CD4-positive, alpha-beta T cell (primary cell): ENCODE results near the gene WNK2. TPM values are rescaled to one million over a fixed set of nuclear protein-coding genes. Genes with fewer than 3 reads are reported as not detected.

ENCODE experiments used
- ATAC-seq: fragments of 200-7000 bp; cut with Tn5 transposase; one replicate; pipeline ENCODE4 v1.10.0; 2022; ENCODE audit warnings: mild to moderate bottlenecking; ENCODE audit not compliant: poor library complexity
- CTCF ChIA-PET: fragments of 350-600 bp; sonication (Branson Sonifier 250); formaldehyde crosslinking; loops from one replicate; lab custom pipeline; 2021; ENCODE audit warnings: antibody characterized with exemption, inconsistent platforms; lab: Charles Lee
- POLR2A ChIA-PET: fragments of 350-600 bp; sonication (Branson Sonifier 250); formaldehyde crosslinking; loops from one replicate; lab custom pipeline; 2021; ENCODE audit warnings: antibody characterized with exemption, inconsistent platforms; lab: Charles Lee
- DNase-seq, 14 experiments: peaks; one replicate each; pipeline ENCODE4 v3.0.0-alpha.2; 2013 to 2020; ENCODE audit warnings: mixed read lengths in 2 of 14
- H3K27ac ChIP-seq, 2 donors: one replicate each; pipeline versions ENCODE4 v1.5.1 to v1.7.0; 2013; ENCODE audit warnings: low read length in 2 of 2, low read depth in 1 of 2, mild to moderate bottlenecking in 1 of 2
- H3K27me3 ChIP-seq, 2 experiments: 1 replicate in 1 of 2; 2 replicates in 1 of 2; pipeline versions ENCODE4 v1.6.1 to v1.7.0; 2013; ENCODE audit warnings: low read length in 2 of 2, control low read depth in 1 of 2, mild to moderate bottlenecking in 1 of 2, moderate library complexity in 1 of 2; ENCODE audit not compliant: insufficient read depth in 2 of 2, control insufficient read depth in 1 of 2
- H3K36me3 ChIP-seq: one replicate; pipeline ENCODE4 v1.6.1; 2013; ENCODE audit warnings: low read length, control low read depth; ENCODE audit not compliant: insufficient read depth
- H3K4me1 ChIP-seq: one replicate; pipeline ENCODE4 v1.6.1; 2013; ENCODE audit warnings: low read length, control low read depth; ENCODE audit not compliant: insufficient read depth
- H3K4me3 ChIP-seq: one replicate; pipeline ENCODE4 v1.5.1; 2013; ENCODE audit warnings: mild to moderate bottlenecking, low read length, moderate library complexity
- H3K9me3 ChIP-seq, 2 experiments: 1 replicate in 1 of 2; 2 replicates in 1 of 2; pipeline versions ENCODE4 v1.6.1 to v1.7.0; 2013; ENCODE audit warnings: low read length in 2 of 2, mild to moderate bottlenecking in 2 of 2, control low read depth in 1 of 2, moderate library complexity in 1 of 2; ENCODE audit not compliant: control insufficient read depth in 1 of 2, insufficient read depth in 1 of 2
- H3K27ac Mint-ChIP-seq: one replicate; pipeline ENCODE4 v1.8.0; 2020; ENCODE audit warnings: mixed read lengths
- H3K27me3 Mint-ChIP-seq: one replicate; pipeline ENCODE4 v1.8.0; 2021; ENCODE audit warnings: mixed read lengths
- H3K36me3 Mint-ChIP-seq: one replicate; pipeline ENCODE4 v1.8.0; 2021; ENCODE audit warnings: low read depth, mixed read lengths
- H3K4me1 Mint-ChIP-seq: one replicate; pipeline ENCODE4 v1.8.0; 2021; ENCODE audit warnings: low read depth, mixed read lengths
- H3K4me3 Mint-ChIP-seq: one replicate; pipeline ENCODE4 v1.8.0; 2020; ENCODE audit warnings: mild to moderate bottlenecking, mixed read lengths
- H3K9me3 Mint-ChIP-seq: one replicate; pipeline ENCODE4 v1.8.0; 2020; ENCODE audit warnings: mixed read lengths
- intact Hi-C, 2 experiments: fragments of 100-400 bp; cut with DNase I in 1 of 2; cut with micrococcal nuclease in 1 of 2; formaldehyde crosslinking; loops; one replicate each; pipeline versions ENCODE4 v1.15.1 to v1.9.0; 2023 to 2025; cut with DNase I, micrococcal nuclease
- total RNA-seq, 174 experiments: library from RNA in 2 of 174; stranded (reverse) in 2 of 174; gene quantifications; one replicate each; pipeline ENCODE4 v1.2.3 and lab custom pipeline; 2021 to 2026
- TF ChIP-seq, protein P1 (sequence below): fragments of 200-600 bp; IDR thresholded peaks from one replicate; pipeline ENCODE4 v1.8.0; 2022; ENCODE audit warnings: antibody characterized with exemption, mild to moderate bottlenecking

WNK2 gene
- total RNA-seq, 2 experiments from 2014 or later: 0.19 to 0.22 TPM

DNA sequence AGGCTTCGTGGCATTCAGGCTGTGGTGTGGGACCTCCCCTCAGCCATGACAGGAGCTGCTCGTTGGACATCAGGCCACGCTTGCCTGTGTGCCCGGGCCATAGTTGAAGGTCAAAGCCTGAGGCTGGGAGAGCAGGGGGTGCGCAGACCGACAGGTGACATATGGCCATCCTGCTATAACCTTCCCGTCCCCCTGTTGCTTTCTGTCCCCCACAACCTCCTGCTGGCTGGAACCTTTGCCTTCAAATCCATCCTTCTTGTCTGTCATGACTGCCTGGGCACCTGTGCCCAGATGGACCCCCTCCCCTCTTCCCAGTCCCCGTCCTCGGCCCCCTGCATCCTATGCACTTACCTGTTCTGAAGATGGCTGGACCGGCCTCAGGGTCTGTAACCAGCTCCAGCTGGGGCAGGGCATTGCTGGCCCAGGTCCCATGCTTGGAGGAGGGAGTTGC, 83.2 kb downstream of the WNK2 start:
- no peak overlapping the region for H3K4me3 ChIP-seq
- H3K27me3 ChIP-seq: no peaks in the 10 kb centered on the region
- H3K36me3 ChIP-seq: no peaks in the 10 kb centered on the region
- no peaks in the 10 kb centered on the region for H3K9me3 Mint-ChIP-seq
- no peak overlapping the region for H3K4me3 Mint-ChIP-seq
- H3K27ac Mint-ChIP-seq: no peak overlapping the region
- ATAC-seq (no peak), DNase-seq (peak in 1 of 14 experiments; percentile 12)
- intact Hi-C loops: no loop called here
- H3K4me1 ChIP-seq: peaks cover 21% of the 10 kb centered on the region
- no peaks in the 10 kb centered on the region for H3K36me3 Mint-ChIP-seq
- no peaks in the 10 kb centered on the region for H3K9me3 ChIP-seq
- H3K4me1 Mint-ChIP-seq: peaks cover 44% of the 10 kb centered on the region
- no peak overlapping the region for H3K27ac ChIP-seq
- POLR2A ChIA-PET: no interaction called here
- TF ChIP-seq, protein P1, sequence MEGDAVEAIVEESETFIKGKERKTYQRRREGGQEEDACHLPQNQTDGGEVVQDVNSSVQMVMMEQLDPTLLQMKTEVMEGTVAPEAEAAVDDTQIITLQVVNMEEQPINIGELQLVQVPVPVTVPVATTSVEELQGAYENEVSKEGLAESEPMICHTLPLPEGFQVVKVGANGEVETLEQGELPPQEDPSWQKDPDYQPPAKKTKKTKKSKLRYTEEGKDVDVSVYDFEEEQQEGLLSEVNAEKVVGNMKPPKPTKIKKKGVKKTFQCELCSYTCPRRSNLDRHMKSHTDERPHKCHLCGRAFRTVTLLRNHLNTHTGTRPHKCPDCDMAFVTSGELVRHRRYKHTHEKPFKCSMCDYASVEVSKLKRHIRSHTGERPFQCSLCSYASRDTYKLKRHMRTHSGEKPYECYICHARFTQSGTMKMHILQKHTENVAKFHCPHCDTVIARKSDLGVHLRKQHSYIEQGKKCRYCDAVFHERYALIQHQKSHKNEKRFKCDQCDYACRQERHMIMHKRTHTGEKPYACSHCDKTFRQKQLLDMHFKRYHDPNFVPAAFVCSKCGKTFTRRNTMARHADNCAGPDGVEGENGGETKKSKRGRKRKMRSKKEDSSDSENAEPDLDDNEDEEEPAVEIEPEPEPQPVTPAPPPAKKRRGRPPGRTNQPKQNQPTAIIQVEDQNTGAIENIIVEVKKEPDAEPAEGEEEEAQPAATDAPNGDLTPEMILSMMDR: no peak
- H3K27me3 Mint-ChIP-seq: peaks cover 4% of the 10 kb centered on the region
- CTCF ChIA-PET: no interaction called here

DNA sequence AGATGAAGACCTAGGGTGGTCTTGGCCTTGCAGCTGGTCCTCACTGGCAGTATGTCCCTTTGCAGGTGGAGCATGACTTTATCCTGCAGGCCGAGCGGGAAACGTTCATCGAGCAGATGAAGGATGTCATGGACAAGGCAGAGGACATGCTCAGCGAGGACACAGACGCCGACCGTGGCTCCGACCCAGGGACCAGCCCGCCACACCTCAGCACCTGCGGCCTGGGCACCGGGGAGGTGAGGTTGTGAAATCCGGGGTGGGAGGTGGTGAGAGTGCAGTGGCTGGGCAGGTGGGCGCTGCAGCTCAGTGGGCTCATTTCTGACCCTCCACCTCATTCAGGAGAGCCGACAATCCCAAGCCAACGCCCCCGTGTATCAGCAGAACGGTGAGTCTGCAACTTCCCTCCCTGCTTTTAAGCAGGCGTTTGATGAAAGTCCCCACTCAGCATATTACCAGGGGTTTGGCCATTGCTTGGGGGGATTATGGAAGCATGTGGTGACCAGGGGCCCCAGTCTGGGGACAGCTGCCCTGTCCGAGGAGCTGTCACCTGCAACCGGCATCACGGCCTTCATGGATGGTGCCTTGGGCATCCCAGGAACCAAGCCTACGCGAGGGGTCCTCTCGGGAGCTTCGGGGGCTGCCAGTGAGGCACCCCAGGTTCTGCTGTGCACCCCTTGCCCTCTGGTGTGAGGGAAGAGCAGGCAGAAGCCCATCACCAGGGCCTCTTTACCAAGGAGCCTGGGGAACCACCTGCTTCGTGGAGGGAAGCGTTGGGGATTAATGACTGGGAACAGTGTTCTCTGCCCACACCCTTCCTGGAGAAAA, 84.0 kb downstream of the WNK2 start:
- Mint-ChIP-seq H3K27ac (no peak overlapping the region), H3K27me3 (peaks cover 5% of the 10 kb centered on the region), H3K4me1 (peaks cover 41% of the 10 kb centered on the region), H3K36me3 (no peaks in the 10 kb centered on the region), H3K4me3 (peak overlapping the region; percentile 30), H3K9me3 (no peaks in the 10 kb centered on the region)
- POLR2A ChIA-PET: interaction anchor here (1.3 kb wide), 1 partner anchor 304 kb away, joined by 3 read pairs; no protein-coding TSS in a partner anchor
- Histone ChIP-seq H3K27ac (no peak overlapping the region), H3K36me3 (no peaks in the 10 kb centered on the region), H3K9me3 (no peaks in the 10 kb centered on the region), H3K4me3 (no peak overlapping the region), H3K27me3 (no peaks in the 10 kb centered on the region), H3K4me1 (peaks cover 21% of the 10 kb centered on the region)
- ATAC-seq (no peak), DNase-seq (peak in 1 of 14 experiments; percentile 10)
- CTCF ChIA-PET: no interaction called here
- TF ChIP-seq, protein P1: no peak
- intact Hi-C loops: no loop called here

DNA sequence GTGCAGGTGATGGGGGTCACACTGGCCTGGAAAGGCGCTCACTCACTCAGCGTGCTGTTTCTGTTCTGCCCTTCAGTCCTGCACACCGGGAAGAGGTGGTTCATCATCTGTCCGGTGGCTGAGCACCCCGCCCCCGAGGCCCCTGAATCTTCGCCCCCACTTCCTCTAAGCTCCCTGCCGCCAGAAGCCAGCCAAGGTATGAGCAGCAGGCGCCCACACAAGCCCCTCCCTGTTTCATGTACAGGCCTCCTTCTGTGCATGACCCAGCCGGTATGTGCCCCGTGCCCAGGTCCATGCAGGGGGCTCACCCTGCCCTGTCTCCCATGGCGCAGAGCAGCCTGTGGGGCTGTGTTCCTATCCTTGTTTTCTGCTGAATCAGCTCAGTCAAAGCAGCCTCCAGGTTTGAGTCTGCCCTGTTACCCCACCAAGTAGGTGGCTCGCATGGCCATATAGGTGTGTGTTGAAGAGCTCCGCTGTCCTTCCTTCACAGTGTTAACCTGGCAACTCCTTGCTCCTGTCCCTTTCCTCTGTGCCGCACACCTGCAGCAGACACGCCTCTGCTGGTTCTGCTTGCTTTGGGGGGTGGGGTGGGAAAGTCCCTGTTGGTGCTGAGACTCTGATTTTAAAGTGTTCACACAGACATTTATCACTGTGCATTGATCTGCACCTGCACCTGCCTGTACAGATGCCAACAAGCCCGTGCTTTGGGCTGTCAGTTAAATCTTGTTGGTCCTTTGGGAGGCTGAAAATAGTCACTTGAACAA, 84.8 kb downstream of the WNK2 start:
- intact Hi-C loops: no loop called here
- ChIA-PET POLR2A (interaction anchor here (1.3 kb wide), 1 partner anchor 305 kb away, joined by 3 read pairs; no protein-coding TSS in a partner anchor), CTCF (no interaction called here)
- Histone ChIP-seq H3K4me3 (peak overlapping the region; percentile 24), H3K27ac (peak overlapping the region in 1 of 2 donors; percentile 3), H3K36me3 (no peaks in the 10 kb centered on the region), H3K27me3 (no peaks in the 10 kb centered on the region), H3K9me3 (peaks cover 0 to 5% of the 10 kb centered on the region in 2 experiments), H3K4me1 (peaks cover 21% of the 10 kb centered on the region)
- ATAC-seq (peak; percentile 92), DNase-seq (peak in 11 of 14 experiments; percentile 24 to 74 (median 39))
- Mint-ChIP-seq H3K4me1 (peaks cover 41% of the 10 kb centered on the region), H3K36me3 (no peaks in the 10 kb centered on the region), H3K27me3 (peaks cover 5% of the 10 kb centered on the region), H3K9me3 (peaks cover 2% of the 10 kb centered on the region), H3K4me3 (peak overlapping the region; percentile 84), H3K27ac (peak overlapping the region; percentile 85)
- TF ChIP-seq, protein P1: no peak
